Effector memory CD8-positive, alpha-beta T cell (primary cell): ENCODE results near the gene ADAMTS14.

Experiments
- ATAC-seq: fragments of 150-1000 bp; cut with Tn5 transposase; replicated peaks from 2 replicates; pipeline ENCODE4 v1.10.0; 2021; ENCODE audit warnings: mild to moderate bottlenecking, moderate library complexity
- DNase-seq, 3 experiments: peaks; one replicate each; pipeline ENCODE4 v3.0.0; 2021
- H3K27ac Mint-ChIP-seq, 2 donors: one replicate each; pipeline ENCODE4 v1.8.0; 2022; ENCODE audit warnings: mild to moderate bottlenecking in 2 of 2, mixed read lengths in 2 of 2, moderate library complexity in 2 of 2
- H3K27me3 Mint-ChIP-seq, 2 donors: one replicate each; pipeline ENCODE4 v1.8.0; 2022; ENCODE audit warnings: mixed read lengths in 2 of 2
- H3K36me3 Mint-ChIP-seq: one replicate; pipeline ENCODE4 v1.8.0; 2022; ENCODE audit warnings: mild to moderate bottlenecking, moderate library complexity, mixed read lengths; ENCODE audit not compliant: insufficient read depth
- H3K4me1 Mint-ChIP-seq, 2 donors: one replicate each; pipeline ENCODE4 v1.8.0; 2022; ENCODE audit warnings: low read depth in 2 of 2, mixed read lengths in 2 of 2
- H3K4me3 Mint-ChIP-seq, 2 donors: one replicate each; pipeline ENCODE4 v1.8.0; 2022; ENCODE audit warnings: mild to moderate bottlenecking in 2 of 2, mixed read lengths in 2 of 2, moderate library complexity in 2 of 2
- H3K9me3 Mint-ChIP-seq, 2 donors: one replicate each; pipeline ENCODE4 v1.8.0; 2022; ENCODE audit warnings: mixed read lengths in 2 of 2

ADAMTS14 gene

DNA sequence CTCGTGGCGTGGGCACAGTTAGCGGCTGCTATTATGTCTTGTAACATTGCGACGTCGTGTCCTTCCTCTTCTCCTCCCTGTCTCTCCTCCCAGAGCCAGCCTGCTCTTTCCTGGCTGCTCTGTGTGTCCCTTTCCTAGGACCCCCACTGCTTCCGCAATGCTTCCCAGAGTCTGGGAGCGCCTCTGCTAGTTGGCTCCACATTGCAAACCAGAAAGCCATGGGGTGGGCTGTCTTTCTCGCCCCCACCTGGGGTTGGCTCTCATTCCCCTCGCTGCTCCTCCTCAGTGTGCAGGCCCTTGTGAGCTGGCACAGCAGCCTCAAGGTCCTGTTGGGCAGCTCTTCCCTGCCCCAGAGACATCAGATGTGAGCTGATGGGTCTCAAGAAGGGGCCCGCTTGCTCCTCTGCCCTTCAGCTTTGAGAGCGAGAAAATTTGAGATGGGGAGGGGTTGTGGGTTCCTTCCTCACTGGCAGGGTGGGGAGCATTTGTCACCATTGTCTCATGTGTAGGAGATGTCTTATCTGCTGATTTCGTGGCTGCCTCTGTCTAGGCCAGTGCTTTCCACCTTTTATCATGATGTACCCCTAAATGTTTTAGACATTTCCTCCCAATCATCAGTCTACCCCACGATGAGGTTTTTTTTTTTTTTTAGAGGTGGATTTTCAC is 3.3 kb downstream of the ADAMTS14 start:
- peaks cover 34 to 51% of the 10 kb centered on the region in 2 donors for H3K27me3 Mint-ChIP-seq
- no peaks in the 10 kb centered on the region for H3K36me3 Mint-ChIP-seq
- peaks cover 7 to 17% of the 10 kb centered on the region in 2 donors for H3K4me1 Mint-ChIP-seq
- no peak overlapping the region for H3K4me3 Mint-ChIP-seq
- no peaks in the 10 kb centered on the region for H3K9me3 Mint-ChIP-seq
- no peak overlapping the region for H3K27ac Mint-ChIP-seq
- DNase-seq, result no peak
- ATAC-seq, result no peak

DNA sequence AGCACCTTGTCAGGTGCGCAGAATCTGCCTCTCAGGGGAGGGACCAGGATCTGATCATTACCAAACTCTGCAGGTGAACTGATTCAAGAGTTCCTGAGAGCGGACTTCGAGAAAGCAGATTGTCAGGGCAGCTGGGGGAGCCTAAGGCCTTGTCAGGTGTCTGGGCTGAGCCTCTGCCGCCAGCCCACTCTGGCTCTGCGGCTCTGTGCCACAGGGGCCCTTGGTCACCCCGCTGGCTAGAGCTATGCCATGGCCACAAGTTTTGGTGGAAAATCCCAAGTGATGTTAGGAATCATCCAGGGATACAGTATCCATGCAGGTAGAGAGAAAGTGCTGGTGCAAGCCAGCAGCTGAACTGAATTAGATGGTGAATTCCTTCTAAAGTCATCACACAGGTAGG is 4.2 kb downstream of the ADAMTS14 start:
- Mint-ChIP-seq H3K36me3 (no peaks in the 10 kb centered on the region), H3K27me3 (peaks cover 34 to 43% of the 10 kb centered on the region in 2 donors), H3K27ac (no peak overlapping the region), H3K4me1 (peaks cover 7 to 21% of the 10 kb centered on the region in 2 donors), H3K4me3 (no peak overlapping the region), H3K9me3 (no peaks in the 10 kb centered on the region)
- no peak for ATAC-seq
- no peak for DNase-seq

DNA sequence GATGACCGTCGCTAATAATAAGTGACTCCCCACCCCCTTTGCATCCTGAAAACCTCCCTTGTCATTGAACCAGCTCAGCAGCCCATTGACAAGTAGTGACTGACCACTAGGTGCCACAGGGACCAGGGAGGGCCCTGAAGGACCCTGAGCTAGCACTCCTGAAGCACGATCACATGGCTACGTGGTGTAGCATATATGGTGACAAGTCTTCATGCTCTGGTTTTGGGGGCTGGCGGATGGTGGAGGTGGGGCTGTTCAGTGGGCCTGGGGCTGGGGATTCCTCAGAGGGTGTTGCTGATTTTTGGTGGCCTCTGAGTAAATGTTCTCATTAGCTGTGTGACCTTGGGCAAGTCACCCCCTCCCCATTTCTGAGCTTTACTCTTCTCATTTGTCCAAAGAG is 4.7 kb downstream of the ADAMTS14 start:
- H3K27ac Mint-ChIP-seq, result no peak overlapping the region
- peaks cover 30 to 39% of the 10 kb centered on the region in 2 donors for H3K27me3 Mint-ChIP-seq
- no peak for ATAC-seq
- H3K4me3 Mint-ChIP-seq, result no peak overlapping the region
- no peak for DNase-seq
- H3K9me3 Mint-ChIP-seq, result no peaks in the 10 kb centered on the region
- H3K36me3 Mint-ChIP-seq, result no peaks in the 10 kb centered on the region
- peaks cover 7 to 17% of the 10 kb centered on the region in 2 donors for H3K4me1 Mint-ChIP-seq

DNA sequence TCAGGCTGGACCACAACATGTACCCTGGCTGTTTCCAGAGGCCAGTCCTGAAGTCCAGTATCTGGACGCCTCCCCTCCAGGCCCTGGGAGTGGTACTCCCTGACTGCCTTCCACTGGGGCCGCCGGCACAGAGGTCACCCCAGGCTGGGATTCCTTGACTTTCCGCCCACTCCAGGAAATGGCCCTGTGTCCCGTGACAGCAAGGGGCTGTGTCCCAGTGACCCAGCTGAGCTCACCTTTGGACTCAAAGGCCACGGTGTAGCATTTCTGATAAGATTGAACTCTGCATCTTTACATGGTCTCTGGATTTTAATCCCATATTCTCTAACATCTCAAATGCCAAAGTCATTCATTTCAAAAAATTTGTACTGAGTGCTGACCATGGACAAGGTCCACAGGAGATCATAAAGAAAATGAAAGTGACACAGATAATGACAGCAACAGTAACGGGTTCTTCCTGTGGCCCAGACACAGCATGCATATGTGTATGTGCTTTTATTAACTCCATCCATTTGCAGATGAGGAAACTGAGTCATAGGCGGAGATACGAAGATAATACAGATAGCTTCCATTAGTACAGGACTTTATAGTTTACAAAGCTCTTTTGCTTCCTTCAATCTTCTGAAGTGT is 5.4 kb downstream of the ADAMTS14 start:
- DNase-seq (no peak), ATAC-seq (no peak)
- Mint-ChIP-seq H3K36me3 (no peaks in the 10 kb centered on the region), H3K27me3 (peaks cover 29 to 37% of the 10 kb centered on the region in 2 donors), H3K4me1 (peaks cover 7 to 17% of the 10 kb centered on the region in 2 donors), H3K27ac (peak overlapping the region in 1 of 2 donors; percentile 74), H3K9me3 (no peaks in the 10 kb centered on the region), H3K4me3 (no peak overlapping the region)

DNA sequence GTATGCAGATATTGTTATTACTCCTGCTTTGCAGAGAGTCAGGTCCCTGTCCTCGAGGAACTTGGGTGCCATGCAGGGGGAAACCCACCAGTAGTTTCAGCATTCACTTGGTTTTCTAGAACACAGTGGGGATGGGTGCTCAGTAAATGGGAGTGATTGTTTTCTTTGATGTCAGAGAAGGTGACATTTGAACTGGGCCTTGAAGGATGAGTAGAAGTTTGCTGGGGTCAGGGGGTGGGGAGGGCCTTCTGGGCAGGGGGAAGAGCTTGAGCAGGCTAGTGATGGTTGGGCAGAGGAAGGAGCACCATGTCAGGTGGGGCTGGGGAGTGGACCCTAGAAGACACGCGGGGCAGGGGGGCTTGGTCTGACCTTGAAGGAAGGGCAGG is 5.9 kb downstream of the ADAMTS14 start:
- peak overlapping the region; percentile 59 to 74 for H3K27ac Mint-ChIP-seq
- no peaks in the 10 kb centered on the region for H3K36me3 Mint-ChIP-seq
- DNase-seq, result no peak
- no peak overlapping the region for H3K4me3 Mint-ChIP-seq
- H3K4me1 Mint-ChIP-seq, result peaks cover 2 to 14% of the 10 kb centered on the region in 2 donors
- ATAC-seq, result no peak
- no peaks in the 10 kb centered on the region for H3K9me3 Mint-ChIP-seq
- peaks cover 24 to 32% of the 10 kb centered on the region in 2 donors for H3K27me3 Mint-ChIP-seq

DNA sequence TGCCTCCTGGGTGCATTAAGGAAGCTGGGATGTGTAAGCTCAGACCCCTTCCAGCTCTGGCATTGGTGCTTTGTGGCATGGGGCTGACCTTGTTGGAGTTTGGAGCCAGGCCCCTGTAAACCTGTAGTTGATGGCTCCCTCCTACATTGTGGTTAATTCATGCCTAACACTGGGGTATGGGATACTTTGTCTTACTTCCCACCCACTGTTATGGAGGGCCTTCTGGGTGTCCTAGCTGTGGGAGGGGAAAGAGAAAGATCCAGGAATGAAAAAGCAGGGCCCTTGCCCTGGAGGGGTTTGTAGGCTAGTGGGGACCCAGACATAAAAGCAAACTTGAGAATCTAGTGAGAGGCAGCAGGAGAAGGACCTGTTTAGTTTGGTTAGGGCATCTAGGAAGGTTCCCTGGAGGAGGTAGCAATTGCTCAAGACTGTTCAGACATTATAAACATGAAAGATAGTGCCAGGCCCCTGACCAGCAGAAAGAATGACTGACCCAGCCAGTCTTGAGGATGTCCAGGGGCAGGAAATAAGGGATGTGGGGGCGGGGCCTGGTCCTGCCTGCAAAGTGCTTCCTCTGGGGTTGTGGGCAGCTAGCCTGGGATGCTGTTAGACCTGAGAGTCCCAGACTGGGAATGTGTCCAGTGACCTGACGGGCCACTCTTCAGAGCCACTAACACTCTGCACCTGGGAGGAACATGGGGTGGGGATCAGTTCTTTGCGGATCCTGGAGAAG is 6.6 kb downstream of the ADAMTS14 start:
- no peaks in the 10 kb centered on the region for H3K36me3 Mint-ChIP-seq
- H3K4me1 Mint-ChIP-seq, result peaks cover 0 to 13% of the 10 kb centered on the region in 2 donors
- ATAC-seq (no peak), DNase-seq (no peak)
- H3K4me3 Mint-ChIP-seq, result no peak overlapping the region
- no peaks in the 10 kb centered on the region for H3K9me3 Mint-ChIP-seq
- H3K27me3 Mint-ChIP-seq, result peaks cover 18 to 25% of the 10 kb centered on the region in 2 donors
- H3K27ac Mint-ChIP-seq, result peak overlapping the region; percentile 59 to 74

DNA sequence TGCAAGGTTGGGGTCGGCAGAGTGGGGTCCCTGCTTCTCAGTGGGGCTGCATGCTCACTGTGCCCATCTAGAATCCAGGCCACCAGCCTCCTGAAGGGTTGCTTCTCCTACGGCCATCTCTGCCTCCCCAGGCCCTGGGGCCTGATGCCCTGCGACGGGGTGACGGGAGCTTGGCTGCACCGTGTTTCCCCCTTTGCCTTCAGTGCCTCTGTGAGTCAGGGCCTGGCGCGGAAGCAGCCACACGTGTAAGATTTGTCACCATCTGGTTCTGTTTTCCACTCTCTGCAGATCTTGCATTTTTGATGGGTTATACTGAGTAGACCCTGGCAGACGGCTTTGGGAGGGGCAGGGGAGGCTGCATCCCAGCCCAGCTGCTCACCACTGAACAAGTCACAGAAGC is 7.2 kb downstream of the ADAMTS14 start:
- H3K27ac Mint-ChIP-seq, result peak overlapping the region in 1 of 2 donors; percentile 59
- DNase-seq, result no peak
- no peak overlapping the region for H3K4me3 Mint-ChIP-seq
- peaks cover 12 to 19% of the 10 kb centered on the region in 2 donors for H3K27me3 Mint-ChIP-seq
- H3K36me3 Mint-ChIP-seq, result no peaks in the 10 kb centered on the region
- no peaks in the 10 kb centered on the region for H3K9me3 Mint-ChIP-seq
- ATAC-seq, result no peak
- H3K4me1 Mint-ChIP-seq, result peaks cover 0 to 13% of the 10 kb centered on the region in 2 donors

DNA sequence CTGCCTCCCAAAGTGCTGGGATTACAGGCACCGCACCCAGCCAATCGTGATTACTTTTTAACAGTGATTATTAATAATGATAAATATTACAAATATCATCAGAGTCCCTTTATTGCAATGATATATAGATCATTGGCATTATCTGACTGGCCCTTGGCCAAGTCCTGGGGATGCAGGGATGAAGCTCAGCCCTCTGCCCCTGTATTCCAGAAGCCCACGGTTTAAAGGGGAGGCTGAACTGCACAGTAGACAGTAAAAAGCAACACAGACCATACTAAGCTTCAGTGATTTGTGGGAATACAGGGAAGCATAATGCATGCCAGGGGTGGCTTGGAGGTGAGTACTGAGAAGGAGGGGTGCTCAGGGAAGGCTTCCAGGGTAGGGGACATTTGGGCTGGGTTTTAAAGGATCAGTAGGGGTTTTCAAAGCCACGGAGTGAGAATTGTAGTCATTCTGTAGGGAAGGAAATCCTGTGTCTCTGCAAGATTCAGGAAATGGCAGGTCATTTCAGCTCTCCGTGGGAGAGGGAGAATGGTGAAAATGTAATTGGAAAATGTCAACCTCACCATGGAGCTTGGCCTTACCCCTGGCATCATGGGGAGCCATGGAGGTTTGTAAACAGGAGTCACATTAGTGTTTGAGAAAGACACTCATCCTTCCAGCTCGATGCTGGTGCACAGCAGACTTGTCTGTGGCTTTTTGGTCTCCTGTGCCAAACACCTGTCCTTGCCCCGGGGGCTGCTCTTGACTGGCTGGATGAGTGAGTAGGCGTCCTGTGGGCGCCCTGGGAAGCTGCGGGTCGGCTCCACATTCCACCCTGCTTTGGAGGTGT is 8.8 kb downstream of the ADAMTS14 start:
- Mint-ChIP-seq H3K27me3 (peaks cover 0 to 3% of the 10 kb centered on the region in 2 donors), H3K4me3 (no peak overlapping the region), H3K4me1 (peaks cover 0 to 13% of the 10 kb centered on the region in 2 donors), H3K9me3 (no peaks in the 10 kb centered on the region), H3K27ac (no peak overlapping the region), H3K36me3 (no peaks in the 10 kb centered on the region)
- no peak for DNase-seq
- ATAC-seq, result no peak

DNA sequence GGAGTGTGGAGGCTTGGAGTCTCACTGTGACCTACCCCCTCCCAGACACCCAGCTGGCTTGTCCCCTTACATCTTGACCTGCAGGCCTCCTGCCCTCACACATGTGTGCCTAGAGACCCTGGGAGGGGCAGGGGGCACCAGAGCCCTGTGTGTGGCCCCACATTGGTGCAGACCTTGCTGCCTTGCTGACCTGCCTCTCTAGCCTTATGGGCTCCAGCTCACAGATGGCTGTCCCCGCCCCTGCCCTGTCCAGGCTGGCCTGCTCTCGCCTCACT is 9.4 kb downstream of the ADAMTS14 start:
- Mint-ChIP-seq H3K36me3 (no peaks in the 10 kb centered on the region), H3K4me1 (peaks cover 0 to 13% of the 10 kb centered on the region in 2 donors), H3K4me3 (no peak overlapping the region), H3K9me3 (no peaks in the 10 kb centered on the region), H3K27ac (no peak overlapping the region), H3K27me3 (no peaks in the 10 kb centered on the region)
- ATAC-seq, result no peak
- DNase-seq, result no peak

DNA sequence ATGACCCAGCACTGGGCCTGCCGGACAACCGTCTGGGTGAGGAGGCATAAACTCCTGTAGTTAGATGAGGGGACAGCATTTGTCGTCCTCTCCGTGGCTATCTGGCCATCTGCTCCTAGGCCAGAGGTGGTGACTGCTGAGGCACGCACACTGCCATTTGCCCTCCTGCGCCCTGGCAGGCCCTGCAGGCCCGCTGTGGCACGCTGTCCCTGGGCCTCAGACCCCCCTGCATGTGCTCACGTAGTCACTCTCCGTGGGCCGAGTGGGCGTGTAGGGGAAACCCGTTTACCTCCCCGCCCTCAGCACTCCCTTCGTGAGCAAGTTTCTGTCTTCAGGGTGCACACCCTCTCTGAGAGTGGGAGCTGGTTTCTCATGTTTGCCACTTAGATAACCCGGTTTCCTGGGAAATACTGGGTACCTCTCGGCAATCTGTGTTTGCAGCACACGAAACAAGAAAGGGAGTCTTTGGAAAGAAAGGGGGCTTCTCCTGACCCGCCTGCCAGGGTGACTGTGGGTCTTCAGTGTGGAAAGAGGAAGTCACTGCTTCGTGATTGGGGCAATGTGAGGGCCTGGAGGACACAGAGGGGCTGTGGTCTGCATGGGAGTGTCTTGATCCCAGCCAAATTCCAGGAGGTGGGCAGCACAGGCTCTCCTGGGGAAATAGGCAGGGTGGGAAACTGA is 10.8 kb downstream of the ADAMTS14 start:
- no peaks in the 10 kb centered on the region for H3K36me3 Mint-ChIP-seq
- ATAC-seq (no peak), DNase-seq (no peak)
- no peak overlapping the region for H3K4me3 Mint-ChIP-seq
- peaks cover 0 to 10% of the 10 kb centered on the region in 2 donors for H3K4me1 Mint-ChIP-seq
- H3K27ac Mint-ChIP-seq, result no peak overlapping the region
- no peaks in the 10 kb centered on the region for H3K9me3 Mint-ChIP-seq
- H3K27me3 Mint-ChIP-seq, result no peaks in the 10 kb centered on the region

DNA sequence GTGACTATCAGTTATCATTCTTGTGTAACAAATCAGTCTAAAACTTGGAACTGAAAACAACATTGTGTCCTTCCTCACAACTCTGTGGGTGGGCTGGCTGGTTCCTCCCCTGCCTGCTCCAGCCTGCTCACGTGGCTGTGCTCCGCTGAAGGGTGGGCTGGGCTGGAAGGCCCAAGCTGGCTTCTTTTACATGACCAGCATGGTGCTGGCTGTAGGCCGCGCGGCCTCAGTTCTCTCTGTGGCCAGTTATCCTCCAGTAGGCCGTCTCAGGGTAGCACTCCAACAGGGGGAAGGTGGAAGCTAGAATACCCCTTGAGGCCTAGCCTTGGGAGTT is 11.3 kb downstream of the ADAMTS14 start:
- H3K27ac Mint-ChIP-seq, result no peak overlapping the region
- no peaks in the 10 kb centered on the region for H3K36me3 Mint-ChIP-seq

DNA sequence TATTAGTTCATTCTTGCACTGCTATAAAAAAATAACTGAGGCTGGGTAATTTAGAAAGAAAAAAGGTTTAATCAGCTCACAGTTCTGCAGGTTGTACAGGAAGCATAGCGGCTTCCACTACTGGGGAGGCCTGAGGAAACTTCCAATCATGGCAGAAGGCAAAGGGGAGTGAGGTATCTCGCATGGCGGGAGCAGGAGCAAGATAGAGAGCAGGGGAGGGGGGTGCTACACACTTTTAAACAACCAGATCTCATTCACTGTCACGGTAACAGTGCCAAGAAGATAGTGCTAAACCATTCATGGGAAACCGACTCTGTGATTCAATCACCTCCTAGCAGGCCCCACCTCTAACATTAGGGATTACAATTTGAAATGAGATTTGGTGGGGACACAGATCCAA is 11.6 kb downstream of the ADAMTS14 start:
- no peak for ATAC-seq

More for the DNA sequence above, 11.3 kb downstream of the ADAMTS14 start:
- ATAC-seq, result no peak
- Mint-ChIP-seq H3K27me3 (no peaks in the 10 kb centered on the region), H3K4me1 (peaks cover 0 to 8% of the 10 kb centered on the region in 2 donors), H3K9me3 (no peaks in the 10 kb centered on the region), H3K4me3 (no peak overlapping the region)
- no peak for DNase-seq

DNA sequence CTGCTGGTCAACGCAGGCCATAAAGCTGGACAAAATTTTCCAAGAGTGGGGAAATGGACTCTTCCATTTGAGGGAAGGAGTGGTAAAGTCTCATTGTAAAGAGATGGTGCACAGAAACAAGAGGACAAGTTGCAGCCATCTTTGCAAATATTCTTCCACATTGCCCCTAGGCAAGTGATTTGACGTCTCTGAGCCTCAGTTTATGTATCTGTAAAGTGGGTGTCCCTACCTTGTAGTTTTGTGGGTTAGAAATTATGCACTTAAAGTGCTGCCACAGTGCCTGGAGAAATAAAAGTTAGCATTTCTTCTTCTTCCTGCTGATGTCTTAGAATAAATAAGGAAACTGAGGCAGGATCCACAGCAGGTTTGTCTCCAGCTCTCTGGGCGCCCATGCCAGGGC is 12.1 kb downstream of the ADAMTS14 start:
- no peak overlapping the region for H3K27ac Mint-ChIP-seq

More for the DNA sequence above, 11.6 kb downstream of the ADAMTS14 start:
- Mint-ChIP-seq H3K27me3 (no peaks in the 10 kb centered on the region), H3K4me1 (peaks cover 0 to 5% of the 10 kb centered on the region in 2 donors), H3K27ac (no peak overlapping the region), H3K9me3 (no peaks in the 10 kb centered on the region), H3K36me3 (no peaks in the 10 kb centered on the region), H3K4me3 (no peak overlapping the region)
- no peak for DNase-seq

More for the DNA sequence above, 12.1 kb downstream of the ADAMTS14 start:
- H3K4me3 Mint-ChIP-seq, result no peak overlapping the region
- no peaks in the 10 kb centered on the region for H3K27me3 Mint-ChIP-seq
- H3K36me3 Mint-ChIP-seq, result no peaks in the 10 kb centered on the region
- peaks cover 0 to 5% of the 10 kb centered on the region in 2 donors for H3K4me1 Mint-ChIP-seq
- H3K9me3 Mint-ChIP-seq, result no peaks in the 10 kb centered on the region
- ATAC-seq, result no peak
- no peak for DNase-seq
